BLaER1 (cell line): ENCODE data around the gene TSPYL2.

Source experiments
- H3K27ac ChIP-seq: shearing (Covaris generic); formaldehyde crosslinking; 2 replicates; pipeline ENCODE4 v1.8.1; 2022
- H3K27me3 ChIP-seq: shearing (Covaris generic); formaldehyde crosslinking; 2 replicates; pipeline ENCODE4 v1.8.1; 2022
- H3K36me3 ChIP-seq: shearing (Covaris generic); formaldehyde crosslinking; 2 replicates; pipeline ENCODE4 v1.8.1; 2022
- H3K4me1 ChIP-seq: shearing (Covaris generic); formaldehyde crosslinking; 2 replicates; pipeline ENCODE4 v1.8.1; 2022
- H3K4me2 ChIP-seq: shearing (Covaris generic); formaldehyde crosslinking; 2 replicates; pipeline ENCODE4 v1.8.1; 2022
- H3K4me3 ChIP-seq: shearing (Covaris generic); formaldehyde crosslinking; 2 replicates; pipeline ENCODE4 v1.8.1; 2022
- H3K9ac ChIP-seq: shearing (Covaris generic); formaldehyde crosslinking; 2 replicates; pipeline ENCODE4 v1.8.1; 2022
- H3K9me3 ChIP-seq: shearing (Covaris generic); formaldehyde crosslinking; 2 replicates; pipeline ENCODE4 v1.8.1; 2022
- H4K20me1 ChIP-seq: shearing (Covaris generic); formaldehyde crosslinking; 2 replicates; pipeline ENCODE4 v1.8.1; 2022
- Cebpa-rat ChIP-seq: shearing (Covaris generic); IDR thresholded peaks from 2 replicates; pipeline ENCODE4 v1.8.1; 2022

Gene TSPYL2

GRCh38 chrX:53087388-53087831, 5.2 kb downstream of the TSPYL2 start:
- no peak overlapping the region for H3K27ac ChIP-seq

GRCh38 chrX:53088136-53088974, 6.2 kb downstream of the TSPYL2 start:
- Histone ChIP-seq H3K4me2 (no peak overlapping the region), H3K9ac (no peak overlapping the region), H3K27me3 (peaks cover 58% of the 10 kb centered on the region)

More at GRCh38 chrX:53087388-53087831, 5.2 kb downstream of the TSPYL2 start:
- Histone ChIP-seq H4K20me1 (peaks cover 46% of the 10 kb centered on the region), H3K9me3 (no peaks in the 10 kb centered on the region), H3K9ac (no peak overlapping the region), H3K4me3 (no peak overlapping the region), H3K27me3 (peaks cover 58% of the 10 kb centered on the region), H3K4me2 (no peak overlapping the region), H3K36me3 (peaks cover 35% of the 10 kb centered on the region), H3K4me1 (peaks cover 15% of the 10 kb centered on the region)
- no peak for TF ChIP-seq Cebpa-rat

GRCh38 chrX:53089224-53089842, 7.2 kb downstream of the TSPYL2 start:
- no peak for TF ChIP-seq Cebpa-rat
- H3K9me3 ChIP-seq, result no peaks in the 10 kb centered on the region
- no peak overlapping the region for H3K4me2 ChIP-seq
- H3K36me3 ChIP-seq, result peaks cover 30% of the 10 kb centered on the region
- no peak overlapping the region for H3K9ac ChIP-seq
- H3K27me3 ChIP-seq, result peaks cover 51% of the 10 kb centered on the region
- no peak overlapping the region for H3K27ac ChIP-seq
- no peak overlapping the region for H3K4me3 ChIP-seq
- 0 out of 2 replicates have a peak, but pooled peaks cover under 1% of the 10 kb centered on the region for H3K4me1 ChIP-seq
- peaks cover 28% of the 10 kb centered on the region for H4K20me1 ChIP-seq

More at GRCh38 chrX:53088136-53088974, 6.2 kb downstream of the TSPYL2 start:
- Histone ChIP-seq H3K27ac (no peak overlapping the region), H3K4me1 (peaks cover 10% of the 10 kb centered on the region), H3K9me3 (no peaks in the 10 kb centered on the region), H4K20me1 (peaks cover 37% of the 10 kb centered on the region), H3K36me3 (peaks cover 35% of the 10 kb centered on the region), H3K4me3 (no peak overlapping the region)
- no peak for TF ChIP-seq Cebpa-rat

- no peak for TF ChIP-seq Cebpa-rat
- Histone ChIP-seq H3K36me3 (peaks cover 27% of the 10 kb centered on the region), H4K20me1 (peaks cover 25% of the 10 kb centered on the region), H3K4me1 (peaks cover 3% of the 10 kb centered on the region), H3K9ac (no peak overlapping the region), H3K9me3 (no peaks in the 10 kb centered on the region), H3K4me2 (no peak overlapping the region), H3K4me3 (no peak overlapping the region), H3K27me3 (peaks cover 51% of the 10 kb centered on the region), H3K27ac (no peak overlapping the region)
Measured at GRCh38 chrX:53089925-53090324, 7.8 kb downstream of the TSPYL2 start.

GRCh38 chrX:53091354-53091753, 9.2 kb downstream of the TSPYL2 start:
- H3K9me3 ChIP-seq, result no peaks in the 10 kb centered on the region
- H3K4me1 ChIP-seq, result peaks cover 8% of the 10 kb centered on the region
- H3K27ac ChIP-seq, result no peak overlapping the region
- peaks cover 22% of the 10 kb centered on the region; the same call in 1 of the 2 replicates for H4K20me1 ChIP-seq
- no peak overlapping the region for H3K4me3 ChIP-seq
- H3K27me3 ChIP-seq, result peaks cover 47% of the 10 kb centered on the region
- no peak overlapping the region for H3K4me2 ChIP-seq
- H3K36me3 ChIP-seq, result peaks cover 15% of the 10 kb centered on the region
- TF ChIP-seq Cebpa-rat, result no peak
- H3K9ac ChIP-seq, result no peak overlapping the region

GRCh38 chrX:53093177-53093655, 11.0 kb downstream of the TSPYL2 start:
- TF ChIP-seq Cebpa-rat, result no peak
- H3K4me2 ChIP-seq, result peak overlapping the region; percentile 71
- no peaks in the 10 kb centered on the region for H3K9me3 ChIP-seq
- peaks cover 39% of the 10 kb centered on the region for H3K27me3 ChIP-seq
- peaks cover 6% of the 10 kb centered on the region; the same call in 1 of the 2 replicates for H3K36me3 ChIP-seq
- peak overlapping the region; percentile 74 for H3K4me3 ChIP-seq
- peaks cover 8% of the 10 kb centered on the region for H3K4me1 ChIP-seq
- no peak overlapping the region for H3K27ac ChIP-seq
- H4K20me1 ChIP-seq, result peaks cover 13% of the 10 kb centered on the region; the same call in 1 of the 2 replicates
- H3K9ac ChIP-seq, result 0 out of 2 replicates have a peak overlapping the region, but pooled peaks have one; percentile 75

GRCh38 chrX:53093748-53094581, 11.8 kb downstream of the TSPYL2 start, which contains the start of gene KANTR:
Gene KANTR, plus strand, starts transcription at chrX:53094142. Its CDS starts 30,131 bp downstream, at chrX:53124273.
- peaks cover 39% of the 10 kb centered on the region for H3K27me3 ChIP-seq

GRCh38 chrX:53094582-53094905, 12.4 kb downstream of the TSPYL2 start:
- Histone ChIP-seq H3K4me3 (peak overlapping the region; percentile 74), H3K9me3 (no peaks in the 10 kb centered on the region), H3K9ac (peak overlapping the region; percentile 75), H3K27ac (peak overlapping the region; percentile 54; the same call in 1 of the 2 replicates), H3K4me2 (peak overlapping the region; percentile 71), H4K20me1 (peaks cover 6% of the 10 kb centered on the region; the same call in 1 of the 2 replicates), H3K36me3 (peaks cover 8% of the 10 kb centered on the region), H3K27me3 (peaks cover 43% of the 10 kb centered on the region), H3K4me1 (peaks cover 8% of the 10 kb centered on the region)
- no peak for TF ChIP-seq Cebpa-rat

More at GRCh38 chrX:53093748-53094581, 11.8 kb downstream of the TSPYL2 start, which contains the start of gene KANTR:
- H3K36me3 ChIP-seq, result peaks cover 4% of the 10 kb centered on the region
- H3K4me2 ChIP-seq, result peak within 1 kb of the TSS; percentile 71
- H3K4me1 ChIP-seq, result peaks cover 8% of the 10 kb centered on the region
- H3K4me3 ChIP-seq, result peak within 1 kb of the TSS; percentile 74
- peaks cover 6% of the 10 kb centered on the region; the same call in 1 of the 2 replicates for H4K20me1 ChIP-seq
- peak within 1 kb of the TSS; percentile 75 for H3K9ac ChIP-seq
- no peak for TF ChIP-seq Cebpa-rat
- H3K9me3 ChIP-seq, result no peaks in the 10 kb centered on the region
- H3K27ac ChIP-seq, result peak within 1 kb of the TSS; percentile 54; the same call in 1 of the 2 replicates

GRCh38 chrX:53095796-53096195, 13.6 kb downstream of the TSPYL2 start:
- no peak overlapping the region for H3K9ac ChIP-seq
- TF ChIP-seq Cebpa-rat, result no peak

More at GRCh38 chrX:53095796-53096195, 13.6 kb downstream of the TSPYL2 start:
- Histone ChIP-seq H3K4me1 (peaks cover 8% of the 10 kb centered on the region), H3K4me2 (no peak overlapping the region), H3K9me3 (no peaks in the 10 kb centered on the region), H4K20me1 (peaks cover 6% of the 10 kb centered on the region; the same call in 1 of the 2 replicates), H3K27ac (no peak overlapping the region), H3K4me3 (no peak overlapping the region), H3K27me3 (peaks cover 42% of the 10 kb centered on the region), H3K36me3 (peaks cover 13% of the 10 kb centered on the region)
